SK-N-SH (cell line): ENCODE results near the gene PMF1. TPM values are rescaled to one million over a fixed set of nuclear protein-coding genes. Genes with fewer than 3 reads are reported as not detected.

Experiments
- CTCF ChIA-PET: fragments of 300-600, 350-600 bp; formaldehyde crosslinking; extraction: SDS; loops from one replicate; lab custom pipeline; 2021; lab: Yijun Ruan, JAX
- POLR2A ChIA-PET: fragments of 350-600 bp; sonication (Branson Sonifier 250); formaldehyde crosslinking; extraction: SDS; loops from one replicate; lab custom pipeline; 2020; ENCODE audit warnings: antibody characterized with exemption, inconsistent platforms; lab: Yijun Ruan, JAX
- DNase-seq: peaks from one replicate; pipeline ENCODE4 v3.0.0; 2012
- H2AFZ ChIP-seq: fragments of 200-600 bp; sonication (generic); 2 replicates; pipeline ENCODE4 v1.8.1; 2016; ENCODE audit warnings: antibody characterized with exemption, mild to moderate bottlenecking, low read depth
- H3F3A ChIP-seq: fragments of 200-600 bp; sonication (generic); replicated peaks from 2 replicates; pipeline ENCODE3; 2016; ENCODE audit warnings: antibody characterized with exemption, mild to moderate bottlenecking; ENCODE audit not compliant: insufficient read depth
- H3K27ac ChIP-seq, 2 experiments: fragments of 200-500 bp in 1 of 2; fragments of 200-600 bp in 1 of 2; sonication (Bioruptor generic) in 1 of 2; sonication (generic), shearing (Covaris generic) in 1 of 2; 2 replicates each; pipeline versions ENCODE4 v1.5.1 to v1.6.1; 2014 to 2016; ENCODE audit warnings: low read depth in 2 of 2, inconsistent platforms in 1 of 2, low read length in 1 of 2, mild to moderate bottlenecking in 1 of 2, mixed read lengths in 1 of 2
- H3K27me3 ChIP-seq: fragments of 200-600 bp; sonication (generic), shearing (Covaris generic); 2 replicates; pipeline ENCODE4 v1.6.1; 2016; ENCODE audit warnings: mixed run types; ENCODE audit not compliant: insufficient read depth
- H3K36me3 ChIP-seq, 2 experiments: fragments of 200-500 bp in 1 of 2; fragments of 200-600 bp in 1 of 2; sonication (Bioruptor generic) in 1 of 2; sonication (generic) in 1 of 2; replicated peaks in 1 of 2; 2 replicates each; pipeline versions ENCODE3 to v1.5.1; 2014 to 2016; ENCODE audit warnings: low read length in 1 of 2, mild to moderate bottlenecking in 1 of 2; ENCODE audit not compliant: insufficient read depth in 2 of 2, control insufficient read depth in 1 of 2
- H3K4me1 ChIP-seq, 2 experiments: fragments of 200-500 bp in 1 of 2; fragments of 200-600 bp in 1 of 2; sonication (Bioruptor generic) in 1 of 2; sonication (generic), shearing (Covaris generic) in 1 of 2; 2 replicates each; pipeline versions ENCODE4 v1.5.1 to v1.6.1; 2014 to 2016; ENCODE audit warnings: low read depth in 1 of 2, low read length in 1 of 2, mixed run types in 1 of 2; ENCODE audit not compliant: insufficient read depth in 2 of 2, control insufficient read depth in 1 of 2
- H3K4me2 ChIP-seq: fragments of 200-600 bp; sonication (generic), shearing (Covaris generic); 2 replicates; pipeline ENCODE4 v1.6.1; 2017; ENCODE audit warnings: mixed run types
- H3K4me3 ChIP-seq, 2 experiments: fragments of 200-500 bp in 1 of 2; fragments of 200-600 bp in 1 of 2; sonication (Bioruptor generic) in 1 of 2; sonication (generic), shearing (Covaris generic) in 1 of 2; 2 replicates each; pipeline versions ENCODE4 v1.5.1 to v1.8.1; 2014 to 2016; ENCODE audit warnings: low read depth in 2 of 2, inconsistent platforms in 1 of 2, low read length in 1 of 2, mild to moderate bottlenecking in 1 of 2, mixed read lengths in 1 of 2, moderate library complexity in 1 of 2
- H3K79me2 ChIP-seq: fragments of 200-600 bp; sonication (generic); 2 replicates; pipeline ENCODE4 v1.8.1; 2017; ENCODE audit warnings: mild to moderate bottlenecking; ENCODE audit not compliant: insufficient read depth
- H3K9ac ChIP-seq: fragments of 200-600 bp; sonication (generic); 2 replicates; pipeline ENCODE4 v1.6.1; 2017; ENCODE audit warnings: mixed run types
- H3K9me2 ChIP-seq: fragments of 200-600 bp; sonication (generic); 2 replicates; pipeline ENCODE4 v1.6.1; 2017; ENCODE audit warnings: mixed run types
- H3K9me3 ChIP-seq: fragments of 200-600 bp; sonication (generic); 2 replicates; pipeline ENCODE4 v1.6.1; 2017; ENCODE audit warnings: mixed run types, mild to moderate bottlenecking, moderate library complexity
- H4K20me1 ChIP-seq: fragments of 200-600 bp; sonication (generic); 2 replicates; pipeline ENCODE4 v1.6.1; 2017; ENCODE audit warnings: mild to moderate bottlenecking, mixed run types; ENCODE audit not compliant: insufficient read depth
- ELF1 ChIP-seq: IDR thresholded peaks from 2 replicates; pipeline ENCODE4 v1.4.0; 2012
- FOSL2 ChIP-seq: IDR thresholded peaks from 2 replicates; pipeline ENCODE4 v1.4.0; 2012; ENCODE audit warnings: low read depth, mild to moderate bottlenecking, moderate library complexity, borderline replicate concordance
- FOXM1 ChIP-seq: IDR thresholded peaks from 2 replicates; pipeline ENCODE4 v1.4.0; 2012; ENCODE audit warnings: low read depth, mild to moderate bottlenecking
- GATA2 ChIP-seq: sonication (generic); formaldehyde crosslinking; IDR thresholded peaks from 2 replicates; pipeline ENCODE4 v1.5.0; 2020; ENCODE audit warnings: mild to moderate bottlenecking, missing genetic modification reagents
- MXI1 ChIP-seq: IDR thresholded peaks from 2 replicates; pipeline ENCODE4 v1.6.1; 2012; ENCODE audit warnings: mild to moderate bottlenecking, low read depth, low read length, improper control_type of control experiment
- POLR2AphosphoS5 ChIP-seq: IDR thresholded peaks from 2 replicates; pipeline ENCODE4 v1.6.1; 2012; ENCODE audit warnings: low read depth, low read length
- RAD21 ChIP-seq: IDR thresholded peaks from 2 replicates; pipeline ENCODE4 v1.6.1; 2012; ENCODE audit warnings: mild to moderate bottlenecking, low read length
- RCOR1 ChIP-seq: fragments of 150-350 bp; IDR thresholded peaks from 2 replicates; pipeline ENCODE4 v1.6.1; 2017; ENCODE audit warnings: antibody characterized with exemption, low read length
- REST ChIP-seq: IDR thresholded peaks from 2 replicates; pipeline ENCODE4 v1.6.1; 2012; ENCODE audit warnings: mild to moderate bottlenecking, low read depth, low read length, moderate library complexity
- RXRA ChIP-seq: IDR thresholded peaks from 2 replicates; pipeline ENCODE4 v1.4.0; 2012; ENCODE audit warnings: low read depth, mild to moderate bottlenecking, borderline replicate concordance
- TEAD4 ChIP-seq: IDR thresholded peaks from 2 replicates; pipeline ENCODE4 v1.4.0; 2012; ENCODE audit warnings: mild to moderate bottlenecking, borderline replicate concordance; ENCODE audit not compliant: insufficient read depth
- YY1 ChIP-seq: IDR thresholded peaks from 2 replicates; pipeline ENCODE4 v1.4.0; 2012; ENCODE audit warnings: low read depth, mild to moderate bottlenecking
- WGBS: methylation state at CpG from one replicate; pipeline ENCODE4 v1.1.6; 2017; ENCODE audit warnings: low lambda C conversion rate; 5-methylcytosine and 5-hydroxymethylcytosine counted together
- polyA plus RNA-seq, 3 experiments: library from polyadenylated mRNA; depleted of rRNA; stranded (reverse); fragments of >200 nt; gene quantifications; 2 replicates each; pipeline ENCODE4 v1.2.3, GENCODE V29; 2012
- TF ChIP-seq, protein P1 (sequence below): fragments of 200-600 bp; sonication (generic); IDR thresholded peaks from 2 replicates; pipeline ENCODE4 v1.6.1; 2017; ENCODE audit warnings: antibody characterized with exemption, mild to moderate bottlenecking, moderate library complexity
- TF ChIP-seq, protein P2 (sequence below): IDR thresholded peaks from 2 replicates; pipeline ENCODE4 v1.4.0; 2012; ENCODE audit warnings: low read depth, borderline replicate concordance
- TF ChIP-seq, protein P3 (sequence below): IDR thresholded peaks from 2 replicates; pipeline ENCODE4; 2012
- TF ChIP-seq, protein P4 (sequence below): fragments of 150-350 bp; IDR thresholded peaks from 2 replicates; pipeline ENCODE4 v1.6.1; 2017; ENCODE audit warnings: antibody characterized with exemption, low read length, low read depth, borderline replicate concordance

The PMF1 gene
- polyA plus RNA-seq, 1 of the 3 experiments (the other 2 are of a cell fraction): 89.5 TPM

DNA sequence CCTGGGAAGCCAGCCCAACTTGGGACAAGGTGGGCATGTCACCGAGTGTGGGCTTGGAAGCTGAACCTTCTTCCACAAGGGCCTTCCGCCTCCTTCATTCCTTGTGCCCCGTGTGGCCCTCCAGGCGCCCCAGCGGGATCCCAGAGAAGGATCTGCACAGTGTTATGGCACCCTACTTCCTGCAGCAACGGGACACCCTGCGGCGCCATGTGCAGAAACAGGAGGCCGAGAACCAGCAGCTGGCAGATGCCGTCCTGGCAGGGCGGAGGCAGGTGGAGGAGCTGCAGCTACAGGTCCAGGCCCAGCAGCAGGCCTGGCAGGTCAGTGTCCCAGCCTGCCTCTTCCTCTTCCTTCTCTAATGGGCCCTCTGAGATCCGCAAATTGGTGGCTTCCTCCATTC is 23.4 kb downstream of the PMF1 start:
- H3K79me2 ChIP-seq: no peaks in the 10 kb centered on the region
- H2AFZ ChIP-seq: no peak overlapping the region
- H3K27me3 ChIP-seq: no peaks in the 10 kb centered on the region
- no peak overlapping the region for H3K4me2 ChIP-seq
- POLR2A ChIA-PET: no interaction called here
- H3K36me3 ChIP-seq: peaks cover 6 to 13% of the 10 kb centered on the region in 2 experiments
- TF ChIP-seq, protein P1, sequence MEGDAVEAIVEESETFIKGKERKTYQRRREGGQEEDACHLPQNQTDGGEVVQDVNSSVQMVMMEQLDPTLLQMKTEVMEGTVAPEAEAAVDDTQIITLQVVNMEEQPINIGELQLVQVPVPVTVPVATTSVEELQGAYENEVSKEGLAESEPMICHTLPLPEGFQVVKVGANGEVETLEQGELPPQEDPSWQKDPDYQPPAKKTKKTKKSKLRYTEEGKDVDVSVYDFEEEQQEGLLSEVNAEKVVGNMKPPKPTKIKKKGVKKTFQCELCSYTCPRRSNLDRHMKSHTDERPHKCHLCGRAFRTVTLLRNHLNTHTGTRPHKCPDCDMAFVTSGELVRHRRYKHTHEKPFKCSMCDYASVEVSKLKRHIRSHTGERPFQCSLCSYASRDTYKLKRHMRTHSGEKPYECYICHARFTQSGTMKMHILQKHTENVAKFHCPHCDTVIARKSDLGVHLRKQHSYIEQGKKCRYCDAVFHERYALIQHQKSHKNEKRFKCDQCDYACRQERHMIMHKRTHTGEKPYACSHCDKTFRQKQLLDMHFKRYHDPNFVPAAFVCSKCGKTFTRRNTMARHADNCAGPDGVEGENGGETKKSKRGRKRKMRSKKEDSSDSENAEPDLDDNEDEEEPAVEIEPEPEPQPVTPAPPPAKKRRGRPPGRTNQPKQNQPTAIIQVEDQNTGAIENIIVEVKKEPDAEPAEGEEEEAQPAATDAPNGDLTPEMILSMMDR: no peak
- TF ChIP-seq MXI1 (no peak), REST (no peak), FOSL2 (no peak), ELF1 (no peak), RAD21 (no peak), GATA2 (CRISPR knock-in tag) (no peak), YY1 (no peak), POLR2AphosphoS5 (no peak), TEAD4 (no peak), RCOR1 (no peak), RXRA (no peak), FOXM1 (no peak)
- TF ChIP-seq, protein P2, sequence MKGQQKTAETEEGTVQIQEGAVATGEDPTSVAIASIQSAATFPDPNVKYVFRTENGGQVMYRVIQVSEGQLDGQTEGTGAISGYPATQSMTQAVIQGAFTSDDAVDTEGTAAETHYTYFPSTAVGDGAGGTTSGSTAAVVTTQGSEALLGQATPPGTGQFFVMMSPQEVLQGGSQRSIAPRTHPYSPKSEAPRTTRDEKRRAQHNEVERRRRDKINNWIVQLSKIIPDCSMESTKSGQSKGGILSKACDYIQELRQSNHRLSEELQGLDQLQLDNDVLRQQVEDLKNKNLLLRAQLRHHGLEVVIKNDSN: no peak
- TF ChIP-seq, protein P3, sequence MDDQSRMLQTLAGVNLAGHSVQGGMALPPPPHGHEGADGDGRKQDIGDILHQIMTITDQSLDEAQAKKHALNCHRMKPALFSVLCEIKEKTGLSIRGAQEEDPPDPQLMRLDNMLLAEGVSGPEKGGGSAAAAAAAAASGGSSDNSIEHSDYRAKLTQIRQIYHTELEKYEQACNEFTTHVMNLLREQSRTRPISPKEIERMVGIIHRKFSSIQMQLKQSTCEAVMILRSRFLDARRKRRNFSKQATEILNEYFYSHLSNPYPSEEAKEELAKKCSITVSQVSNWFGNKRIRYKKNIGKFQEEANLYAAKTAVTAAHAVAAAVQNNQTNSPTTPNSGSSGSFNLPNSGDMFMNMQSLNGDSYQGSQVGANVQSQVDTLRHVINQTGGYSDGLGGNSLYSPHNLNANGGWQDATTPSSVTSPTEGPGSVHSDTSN: no peak
- TF ChIP-seq, protein P4, sequence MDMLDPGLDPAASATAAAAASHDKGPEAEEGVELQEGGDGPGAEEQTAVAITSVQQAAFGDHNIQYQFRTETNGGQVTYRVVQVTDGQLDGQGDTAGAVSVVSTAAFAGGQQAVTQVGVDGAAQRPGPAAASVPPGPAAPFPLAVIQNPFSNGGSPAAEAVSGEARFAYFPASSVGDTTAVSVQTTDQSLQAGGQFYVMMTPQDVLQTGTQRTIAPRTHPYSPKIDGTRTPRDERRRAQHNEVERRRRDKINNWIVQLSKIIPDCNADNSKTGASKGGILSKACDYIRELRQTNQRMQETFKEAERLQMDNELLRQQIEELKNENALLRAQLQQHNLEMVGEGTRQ: no peak
- H3K4me1 ChIP-seq: peaks cover under 1 to 11% of the 10 kb centered on the region in 2 experiments; a peak in 3 of 4 replicates
- WGBS: 90% methylated on average over 5 of the region's 12 CpGs
- no peaks in the 10 kb centered on the region for H4K20me1 ChIP-seq
- no peak overlapping the region for H3K9ac ChIP-seq
- H3K4me3 ChIP-seq: no peak overlapping the region
- DNase-seq: no peak
- H3K9me3 ChIP-seq: no peaks in the 10 kb centered on the region
- peaks cover 10% of the 10 kb centered on the region for H3F3A ChIP-seq
- no peaks in the 10 kb centered on the region for H3K9me2 ChIP-seq
- CTCF ChIA-PET: interaction anchor here (1.5 to 2.2 kb wide), 2 partner anchors 11 to 24 kb away, joined by 4 to 9 read pairs; no protein-coding TSS in a partner anchor
- no peak overlapping the region for H3K27ac ChIP-seq
